ENCODE data around the gene NCKAP5. TPM values are rescaled to one million over a fixed set of nuclear protein-coding genes. Genes with fewer than 3 reads are reported as not detected.

The NCKAP5 gene
- total RNA-seq, 1 donor from 2014 or later = 33.3 TPM

GRCh38 chr2:133458280-133458679 is 110.0 kb downstream of the NCKAP5 start:
- no peak for DNase-seq

- no peak for DNase-seq
Observed at GRCh38 chr2:133457861-133458260, 110.4 kb downstream of the NCKAP5 start.

- DNase-seq = no peak
Observed at GRCh38 chr2:133456971-133457370, 111.3 kb downstream of the NCKAP5 start.

DNA sequence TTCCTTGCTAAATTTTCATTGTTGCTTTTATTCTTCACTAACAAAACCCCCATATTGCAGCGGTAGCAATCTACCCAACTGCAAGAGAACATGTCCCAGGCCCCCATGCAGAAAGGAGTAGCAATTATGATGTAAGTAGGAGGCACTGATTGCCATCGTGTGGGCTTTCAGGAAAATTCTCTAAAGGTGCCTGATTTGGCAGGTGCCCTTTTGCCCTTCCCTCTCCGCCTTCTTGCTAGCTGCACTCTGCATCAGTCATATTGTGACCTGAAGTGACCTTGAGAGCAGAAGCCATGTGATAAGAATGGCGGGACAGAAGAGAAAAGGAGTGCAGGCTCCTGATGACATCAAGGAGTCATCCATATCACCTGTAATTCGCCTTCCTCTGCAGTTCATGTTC is 112.1 kb downstream of the NCKAP5 start:
- DNase-seq = no peak

GRCh38 chr2:133453032-133453431 is 115.2 kb downstream of the NCKAP5 start:
- no peak for DNase-seq

DNA sequence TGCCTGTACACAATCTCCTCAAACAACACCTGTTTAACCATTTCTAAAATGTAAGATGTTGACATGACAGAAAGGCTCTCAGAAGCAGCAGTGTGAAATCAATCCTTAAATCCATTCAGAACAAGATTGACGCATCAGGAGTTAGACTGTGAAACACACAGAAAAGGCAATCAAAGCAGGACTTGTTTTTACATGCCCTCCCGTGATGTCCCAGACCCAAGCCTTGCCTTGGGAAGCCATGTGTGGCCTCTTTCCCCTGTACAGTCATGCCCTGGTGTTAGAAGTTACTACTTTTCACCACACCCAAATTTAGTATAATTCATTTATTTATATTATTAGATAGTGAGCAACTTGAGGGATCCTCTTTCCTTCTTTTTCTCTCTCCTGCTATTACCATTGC is 115.7 kb downstream of the NCKAP5 start:
- no peak for DNase-seq

DNA sequence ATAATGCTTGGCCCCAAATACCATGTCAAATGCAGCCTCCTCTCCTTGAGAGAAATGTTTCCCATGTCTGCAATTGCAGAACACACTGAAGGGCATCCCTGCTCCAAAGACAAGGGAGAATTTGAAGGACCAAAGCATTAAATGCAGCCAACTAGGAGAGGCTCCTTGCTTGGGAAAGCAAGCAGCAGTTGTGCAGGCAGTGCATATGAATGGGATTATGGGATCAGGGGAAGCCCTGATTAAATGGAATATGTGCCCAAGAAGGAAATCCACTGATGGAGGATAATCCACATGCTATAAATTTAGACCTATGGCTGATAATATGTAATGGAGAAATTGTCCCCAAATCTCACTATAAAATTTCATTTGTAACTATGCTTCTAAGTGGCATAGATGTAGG is 116.1 kb downstream of the NCKAP5 start:
- DNase-seq = no peak

DNA sequence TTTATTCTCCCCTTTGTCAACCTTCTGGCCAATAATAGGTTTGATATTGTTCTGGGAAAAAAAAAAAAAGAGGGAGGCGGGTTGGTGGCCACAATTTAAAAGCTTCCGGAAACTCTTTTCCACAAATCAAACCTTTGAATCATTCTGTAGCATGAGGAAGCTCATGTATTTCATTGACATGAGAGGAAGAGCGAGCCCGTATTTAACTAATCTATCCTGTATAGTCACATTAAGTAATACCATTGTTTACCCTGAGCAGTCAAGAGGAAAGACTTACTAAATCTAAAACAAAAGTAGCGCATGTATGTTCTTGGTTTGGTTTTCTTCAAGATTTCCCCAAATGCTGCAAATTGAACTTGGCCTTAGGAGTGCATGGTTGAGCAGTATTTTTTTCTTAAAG is 120.1 kb downstream of the NCKAP5 start:
- no peak for DNase-seq

DNA sequence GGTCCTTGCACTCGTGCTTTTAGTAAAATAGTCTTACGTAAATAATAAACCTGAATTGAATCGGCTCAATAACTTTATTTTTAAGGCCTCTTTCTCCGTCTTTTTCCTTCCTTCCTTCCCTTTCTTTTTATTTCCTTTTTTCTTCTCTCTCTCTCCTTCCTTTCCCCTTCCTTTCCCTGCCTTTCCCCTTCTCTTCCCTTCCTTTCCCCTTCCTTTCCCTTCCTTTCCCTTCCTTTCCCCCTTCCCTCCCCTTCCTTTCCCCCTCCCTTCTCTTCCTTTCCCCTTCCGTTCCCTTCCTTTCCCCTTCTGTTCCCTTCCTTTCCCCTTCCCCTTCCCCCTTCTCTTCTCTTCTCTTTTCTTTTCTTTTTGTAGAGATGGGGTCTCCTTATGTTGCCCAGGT is 121.0 kb downstream of the NCKAP5 start:
- no peak for DNase-seq

DNA sequence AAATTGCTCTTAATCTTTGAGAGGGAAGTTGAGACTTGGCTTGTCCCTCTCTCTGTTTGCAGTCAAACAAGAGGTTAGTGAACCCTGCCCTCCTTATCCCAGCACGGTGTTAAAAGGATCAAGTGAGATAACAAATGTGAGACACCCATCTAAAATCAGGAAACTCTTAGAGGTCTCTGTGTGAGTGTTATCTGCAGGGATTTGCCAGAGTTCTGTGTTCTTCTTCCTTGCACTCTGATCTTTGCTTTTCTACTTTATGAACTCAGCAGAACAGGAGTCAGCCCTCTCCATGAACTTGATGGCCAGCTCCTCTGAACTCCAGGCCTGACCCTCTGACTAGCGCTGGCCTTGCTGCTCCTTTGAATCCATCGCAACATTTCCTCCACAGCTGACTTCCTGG is 123.8 kb downstream of the NCKAP5 start:
- no peak for DNase-seq

DNA sequence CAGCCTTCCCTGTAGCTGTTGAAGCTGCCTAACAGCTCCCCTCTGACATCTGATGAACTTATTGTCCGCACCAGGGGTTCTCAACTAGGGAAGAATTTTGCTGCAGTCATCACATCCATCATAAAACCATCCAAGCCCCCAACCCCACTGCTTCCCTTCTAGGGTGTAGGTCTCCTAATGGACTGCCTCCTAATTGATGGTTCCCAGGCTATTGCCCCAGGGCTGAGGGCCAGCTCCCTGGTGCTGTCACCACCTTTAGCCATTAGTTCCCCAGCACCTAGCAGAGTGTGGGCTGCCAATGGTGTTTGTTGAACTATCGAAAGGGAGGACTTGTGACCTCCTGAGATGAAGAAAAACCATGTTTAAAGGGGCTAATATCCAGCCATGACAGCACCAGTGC is 125.9 kb downstream of the NCKAP5 start:
- no peak for DNase-seq

- DNase-seq = no peak
Observed at GRCh38 chr2:133439565-133439920, 128.7 kb downstream of the NCKAP5 start.

DNA sequence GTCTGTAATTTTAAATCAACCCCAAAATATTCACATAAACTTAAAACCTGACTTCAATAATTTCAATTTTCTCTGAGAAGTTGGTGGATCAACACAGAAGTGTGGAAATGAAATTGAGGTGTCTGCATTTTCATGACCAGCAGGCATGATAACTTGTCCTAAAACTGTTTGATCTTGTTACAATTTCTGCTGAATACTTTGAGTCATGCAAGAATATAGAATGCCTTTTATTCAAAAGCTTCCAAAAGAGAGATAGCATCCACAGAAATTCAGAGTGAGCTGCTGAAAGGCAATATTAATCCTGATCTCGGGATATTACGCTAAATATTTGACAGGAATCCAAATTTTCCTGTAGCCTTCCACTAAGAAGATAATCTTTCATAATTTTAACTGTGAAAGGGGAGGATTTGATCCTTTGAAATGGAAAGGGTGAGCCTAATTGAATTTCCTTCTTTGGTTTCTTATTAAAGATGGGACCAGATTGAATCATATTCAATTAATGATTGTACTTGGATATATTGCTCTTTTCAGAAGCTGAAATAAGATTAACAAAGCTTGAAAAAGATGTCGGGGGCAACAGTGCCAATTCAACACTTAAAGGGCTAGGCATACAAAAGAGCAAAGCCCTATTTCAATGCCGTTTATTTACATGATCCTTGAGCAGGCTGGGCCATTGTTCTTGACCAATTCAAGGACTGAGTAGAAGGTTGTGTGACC is 129.3 kb downstream of the NCKAP5 start:
- DNase-seq = no peak

GRCh38 chr2:133438026-133438425 is 130.2 kb downstream of the NCKAP5 start:
- DNase-seq = no peak

DNA sequence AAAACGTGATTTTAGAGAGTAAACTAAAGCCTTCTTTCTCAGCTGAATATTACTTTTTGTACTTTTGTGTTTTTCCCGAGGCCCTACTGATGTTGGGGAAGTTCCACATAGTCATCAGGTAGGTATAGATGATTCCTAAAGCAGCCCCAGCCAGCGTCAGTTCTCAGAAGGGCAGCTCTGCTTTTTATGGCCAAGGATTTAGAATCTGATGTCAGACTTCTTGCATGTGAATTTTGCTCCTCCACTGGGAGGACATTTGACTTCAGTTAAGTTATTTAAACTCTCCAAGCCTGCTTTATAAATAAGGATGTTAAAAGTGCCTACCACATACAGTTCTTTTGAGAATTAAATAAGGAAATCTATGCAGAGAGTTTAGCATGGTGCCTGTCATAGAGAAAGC is 130.8 kb downstream of the NCKAP5 start:
- no peak for DNase-seq

DNA sequence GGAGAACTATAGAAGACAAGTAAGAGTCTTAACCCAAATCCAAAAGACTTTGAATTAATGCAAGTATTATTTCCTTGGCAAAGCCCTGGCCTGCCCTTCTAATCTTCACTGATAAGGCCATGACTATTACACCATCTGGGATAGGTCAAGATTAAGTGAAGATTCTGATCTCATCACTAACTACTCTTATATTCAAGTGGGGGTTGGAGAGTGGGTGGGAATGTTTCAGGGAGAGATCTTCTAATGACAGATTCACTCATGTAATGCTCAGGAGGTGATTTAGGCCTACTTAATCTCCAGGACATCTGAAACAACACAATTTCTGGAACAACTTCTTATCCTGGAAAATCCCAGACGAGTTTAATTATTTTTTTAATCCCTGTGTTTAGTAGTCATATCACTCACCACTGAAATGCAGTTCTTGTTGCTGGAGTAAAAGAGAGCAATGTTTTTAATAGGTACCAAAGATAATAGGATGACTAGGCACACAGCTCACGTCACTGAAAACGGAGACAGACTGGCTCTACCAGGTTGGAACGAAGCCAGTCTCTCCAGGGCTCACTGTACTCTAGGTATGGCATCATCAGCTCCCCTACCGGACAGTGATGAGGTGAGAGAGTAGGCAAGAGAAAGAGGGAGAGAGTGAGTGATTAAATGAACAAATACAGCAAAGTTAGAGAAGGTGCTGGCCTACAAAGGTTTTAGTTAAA is 133.1 kb downstream of the NCKAP5 start:
- DNase-seq = no peak

DNA sequence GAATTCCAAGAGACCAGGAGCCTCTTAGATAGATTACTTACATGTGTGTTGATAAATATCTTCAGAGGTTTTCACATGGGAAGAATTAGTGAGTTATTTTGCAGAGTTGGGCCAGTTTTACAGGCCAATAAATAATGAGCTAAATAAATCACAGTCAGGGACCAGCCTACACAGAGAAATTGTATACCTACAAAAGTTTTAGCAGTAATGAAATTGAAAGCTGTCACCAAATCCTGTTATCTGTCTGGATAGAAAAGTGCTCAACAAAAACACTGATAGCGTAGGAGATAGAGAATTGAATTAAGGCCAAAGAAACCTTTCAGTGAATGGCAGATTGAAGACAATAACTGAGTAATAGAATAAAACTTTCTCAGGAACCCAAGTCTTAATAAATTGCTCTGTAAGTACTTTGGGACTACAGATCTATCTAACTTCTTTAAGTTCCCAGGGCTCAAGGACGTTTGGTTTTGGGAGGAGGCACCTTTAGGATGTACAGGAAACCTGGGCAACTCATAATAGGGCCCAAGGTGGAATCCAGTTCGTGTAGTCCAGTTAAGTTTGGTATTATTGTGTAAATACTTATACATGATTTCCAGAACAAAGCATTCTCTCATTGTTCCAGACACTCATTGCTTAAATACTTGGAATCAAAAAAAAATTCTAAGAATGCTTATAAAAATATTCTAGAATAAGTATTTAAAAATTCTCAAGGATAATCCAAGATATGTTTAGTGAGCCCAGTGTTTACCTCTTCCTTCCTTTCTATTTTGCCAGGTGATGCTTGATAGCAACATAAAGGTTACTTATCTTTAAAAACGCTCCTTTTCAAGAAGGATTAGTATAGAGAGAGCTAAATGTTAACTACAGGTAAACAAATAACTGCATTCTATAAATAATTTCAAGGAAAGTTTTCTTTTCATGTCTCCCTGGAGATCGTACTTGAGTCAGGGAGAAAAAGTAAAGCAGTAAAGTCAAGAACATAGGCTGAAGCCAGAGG is 134.5 kb downstream of the NCKAP5 start:
- no peak for DNase-seq

DNA sequence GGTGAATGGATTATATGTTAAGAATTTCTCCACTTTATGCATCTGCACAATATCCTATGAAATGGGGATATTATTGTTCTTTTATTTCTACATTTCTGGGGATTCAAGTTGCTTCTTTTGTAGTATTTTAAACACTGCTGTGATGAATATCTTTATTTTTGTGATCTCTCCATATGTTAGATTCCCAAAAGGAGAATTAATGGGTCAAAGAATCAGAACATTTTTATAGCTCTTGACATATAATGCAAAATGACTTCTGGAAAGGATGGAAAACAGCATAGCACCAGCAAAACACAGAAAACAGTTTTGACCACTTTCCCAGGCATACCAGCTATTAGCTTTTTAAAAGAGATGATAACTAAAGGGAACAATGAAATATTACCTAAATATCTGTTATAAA is 135.5 kb downstream of the NCKAP5 start:
- no peak for DNase-seq

- peak; percentile 26 for DNase-seq
Observed at GRCh38 chr2:133431289-133431688, 137.0 kb downstream of the NCKAP5 start.

GRCh38 chr2:133426791-133427190 is 141.5 kb downstream of the NCKAP5 start:
- DNase-seq = no peak

DNA sequence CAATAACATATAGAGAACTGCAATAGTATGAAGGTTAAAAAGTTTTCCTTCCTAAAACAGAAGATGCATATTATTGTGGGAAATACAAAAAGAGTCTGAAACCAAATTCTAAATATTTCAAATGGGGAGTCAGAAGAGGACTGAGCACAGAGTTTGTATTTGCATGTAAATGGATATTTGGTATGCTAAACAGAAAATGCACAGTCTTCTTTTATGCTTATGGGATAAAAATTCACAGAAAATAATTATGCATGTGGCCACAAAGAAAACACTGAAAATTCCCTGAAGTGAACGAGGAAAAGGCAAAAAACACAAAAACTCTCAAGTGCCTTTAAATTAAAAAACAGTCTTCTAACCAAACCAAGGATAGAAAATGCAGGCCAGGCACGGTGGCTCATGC is 142.7 kb downstream of the NCKAP5 start:
- no peak for DNase-seq

- peak; percentile 2 for DNase-seq
Observed at GRCh38 chr2:133424876-133425275, 143.4 kb downstream of the NCKAP5 start.

DNA sequence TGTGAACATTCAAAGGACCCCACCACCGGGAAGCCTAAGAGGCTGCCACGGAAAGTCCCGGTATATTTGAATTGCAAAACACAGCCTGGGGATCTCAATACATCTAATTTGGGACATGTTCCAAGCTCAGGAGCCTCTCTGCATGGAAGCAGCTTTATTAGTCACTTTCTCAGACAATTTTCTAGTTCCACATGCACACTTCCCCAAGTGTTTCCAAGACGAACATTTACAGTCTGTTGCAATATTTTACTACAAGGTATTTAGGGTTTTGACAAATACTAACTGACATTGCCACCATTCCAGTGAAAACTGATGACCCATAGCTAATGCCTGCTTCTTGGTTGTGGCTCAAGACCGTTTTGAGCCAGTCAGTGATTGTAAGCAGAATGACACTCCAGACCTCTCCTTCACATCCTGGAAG is 145.3 kb downstream of the NCKAP5 start:
- DNase-seq = peak; percentile 29

Measured in skin of body (tissue), 2 donors.